D721Med (cell line): ENCODE data around the gene P2RY14.

ENCODE experiments used
- DNase-seq: peaks from one replicate; pipeline ENCODE4 v3.0.0; 2011; ENCODE audit warnings: low spot score; ENCODE audit not compliant: insufficient read length
- FAIRE-seq: peaks from 2 replicates; lab custom pipeline; 2011; peaks lifted over from hg19 to GRCh38; lab: Jason Lieb, UNC
- TF ChIP-seq, protein P1 (sequence below): IDR thresholded peaks from 2 replicates; pipeline ENCODE4 v1.5.1; 2012; ENCODE audit warnings: mild to moderate bottlenecking, control low read depth; ENCODE audit not compliant: insufficient read depth; ENCODE audit errors: missing control alignments

The P2RY14 gene

DNA sequence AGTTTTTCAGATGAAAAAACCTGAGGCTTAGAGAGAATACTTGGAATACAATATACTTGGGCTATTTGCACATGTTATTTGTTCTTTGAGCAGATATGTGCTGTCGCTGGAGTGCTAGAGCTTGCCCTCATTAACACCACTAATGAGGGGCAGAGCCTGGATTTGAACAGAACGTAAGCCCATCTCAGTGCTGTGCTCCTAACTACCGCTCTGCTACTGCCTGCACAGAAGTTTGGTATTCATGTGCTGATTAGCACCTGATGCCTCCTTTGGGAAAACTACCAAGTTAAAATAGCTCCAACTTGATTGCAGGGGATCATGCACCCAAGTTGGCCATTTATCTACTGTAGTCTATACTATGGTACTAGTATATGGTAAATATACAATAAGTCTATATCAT lies 34.6 kb upstream of the P2RY14 start:
- no peak for DNase-seq
- TF ChIP-seq, protein P1, sequence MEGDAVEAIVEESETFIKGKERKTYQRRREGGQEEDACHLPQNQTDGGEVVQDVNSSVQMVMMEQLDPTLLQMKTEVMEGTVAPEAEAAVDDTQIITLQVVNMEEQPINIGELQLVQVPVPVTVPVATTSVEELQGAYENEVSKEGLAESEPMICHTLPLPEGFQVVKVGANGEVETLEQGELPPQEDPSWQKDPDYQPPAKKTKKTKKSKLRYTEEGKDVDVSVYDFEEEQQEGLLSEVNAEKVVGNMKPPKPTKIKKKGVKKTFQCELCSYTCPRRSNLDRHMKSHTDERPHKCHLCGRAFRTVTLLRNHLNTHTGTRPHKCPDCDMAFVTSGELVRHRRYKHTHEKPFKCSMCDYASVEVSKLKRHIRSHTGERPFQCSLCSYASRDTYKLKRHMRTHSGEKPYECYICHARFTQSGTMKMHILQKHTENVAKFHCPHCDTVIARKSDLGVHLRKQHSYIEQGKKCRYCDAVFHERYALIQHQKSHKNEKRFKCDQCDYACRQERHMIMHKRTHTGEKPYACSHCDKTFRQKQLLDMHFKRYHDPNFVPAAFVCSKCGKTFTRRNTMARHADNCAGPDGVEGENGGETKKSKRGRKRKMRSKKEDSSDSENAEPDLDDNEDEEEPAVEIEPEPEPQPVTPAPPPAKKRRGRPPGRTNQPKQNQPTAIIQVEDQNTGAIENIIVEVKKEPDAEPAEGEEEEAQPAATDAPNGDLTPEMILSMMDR = no peak
- FAIRE-seq = no peak

DNA sequence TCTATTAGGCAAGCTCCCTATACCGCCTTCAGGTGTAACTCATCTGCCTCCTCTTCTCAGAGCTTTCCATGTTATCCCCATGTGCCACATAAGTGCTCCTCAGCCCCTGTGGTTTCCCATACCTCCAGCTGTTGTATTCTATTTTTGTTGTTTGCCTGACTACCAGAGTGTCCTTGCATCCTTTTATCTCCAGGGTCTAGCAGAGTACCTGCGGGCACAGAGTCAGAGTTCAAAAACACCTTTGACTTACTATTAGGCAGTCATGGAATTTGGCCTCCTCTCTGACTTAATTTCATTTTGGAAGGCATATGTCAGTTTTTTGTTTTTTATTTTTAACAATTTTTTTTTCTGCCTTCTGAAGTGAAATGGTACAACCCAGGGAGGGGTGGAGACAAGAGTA lies 31.2 kb upstream of the P2RY14 start:
- DNase-seq (no peak), FAIRE-seq (no peak)
- TF ChIP-seq, protein P1 = no peak

DNA sequence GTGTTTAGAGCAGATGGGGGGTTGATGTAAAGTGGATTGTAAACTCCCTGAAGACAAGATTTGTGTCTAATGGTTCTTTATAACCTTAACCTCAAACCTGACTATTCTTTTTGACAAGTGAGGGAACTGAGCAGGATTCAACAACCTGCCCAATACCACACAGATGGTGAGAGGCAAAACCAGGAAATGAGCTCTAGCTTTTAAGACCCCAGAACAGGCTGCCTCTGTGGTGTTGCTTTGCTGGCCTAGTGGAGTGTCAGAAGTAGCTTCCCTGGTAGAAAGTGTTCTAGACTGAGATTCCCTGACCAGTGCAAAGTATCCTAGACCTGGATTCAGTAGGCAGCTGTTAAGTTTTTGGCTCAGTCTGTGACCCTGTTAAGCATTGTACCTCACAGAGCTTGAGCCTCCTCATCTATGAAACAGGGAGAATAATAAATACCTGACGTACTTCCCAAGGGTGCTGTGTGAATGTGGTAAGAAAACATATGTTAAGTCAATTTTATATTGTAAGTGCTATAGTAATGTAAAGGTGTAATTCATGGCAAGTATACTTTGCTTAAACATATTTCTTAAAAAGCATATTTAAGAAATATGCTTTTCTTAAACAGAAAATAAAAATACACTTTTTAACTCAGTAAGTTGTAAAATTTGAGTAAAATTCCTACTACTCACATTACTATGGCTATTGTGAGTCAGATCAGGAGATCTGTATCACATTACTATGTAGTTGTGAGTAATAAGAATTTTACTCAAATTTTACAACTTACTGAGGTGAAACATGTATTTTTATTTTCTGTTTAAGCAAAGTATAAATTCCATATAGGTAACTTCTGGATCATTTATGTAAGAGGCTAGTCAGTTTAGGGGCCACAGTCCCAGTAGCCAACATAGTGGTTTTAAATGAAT lies 29.5 kb upstream of the P2RY14 start:
- DNase-seq (no peak), FAIRE-seq (no peak)
- TF ChIP-seq, protein P1 = no peak

DNA sequence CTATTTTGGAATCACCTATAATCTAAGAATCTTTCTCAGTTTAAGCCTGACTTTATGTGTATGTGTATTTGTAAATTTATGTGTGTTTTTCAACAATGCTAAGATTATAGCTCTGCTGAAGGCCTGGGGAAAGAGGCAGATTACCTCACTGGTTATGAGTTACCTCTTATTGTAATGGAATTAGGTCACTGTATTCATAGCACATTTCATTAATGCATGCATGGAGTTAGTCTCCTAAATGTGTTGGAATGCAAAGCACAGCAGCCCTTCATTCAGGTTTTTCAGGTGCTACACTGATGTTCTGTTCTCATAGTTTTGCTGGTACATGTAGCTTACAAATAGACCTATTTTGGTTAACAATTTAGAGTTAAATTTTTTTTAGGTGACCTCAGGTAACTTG lies 28.8 kb upstream of the P2RY14 start:
- DNase-seq (no peak), FAIRE-seq (no peak)
- TF ChIP-seq, protein P1 = no peak

DNA sequence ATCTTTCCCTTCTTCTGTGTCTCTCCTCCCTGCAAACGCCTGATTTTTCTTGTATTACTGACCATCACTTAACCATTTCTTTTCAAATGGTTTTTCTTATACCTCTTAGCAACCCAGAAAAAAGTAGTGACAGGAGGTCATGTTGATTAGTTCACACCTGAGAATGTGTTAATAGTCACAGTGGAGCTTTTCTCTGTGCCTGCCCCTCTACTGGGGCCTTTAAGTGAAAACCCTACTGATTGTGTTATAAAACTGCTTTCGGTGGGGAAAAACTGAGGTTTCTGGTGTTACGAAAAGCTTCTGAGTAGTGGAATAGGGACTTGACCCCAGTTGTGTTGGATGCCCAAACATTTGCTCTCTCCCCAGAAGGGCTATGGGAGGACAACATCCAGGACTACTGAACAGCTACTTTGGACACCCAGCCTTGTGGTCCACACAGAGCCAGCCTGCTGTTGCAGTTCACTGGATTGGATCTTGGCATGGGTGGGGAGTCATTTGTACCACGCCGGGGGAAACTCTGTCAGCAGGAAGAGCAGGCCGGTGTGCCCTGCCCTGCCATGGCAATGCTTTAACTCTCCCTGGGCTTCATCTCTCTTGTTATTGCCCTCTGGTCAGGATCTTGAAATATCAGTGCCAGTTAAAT lies 27.9 kb upstream of the P2RY14 start:
- DNase-seq = no peak
- no peak for FAIRE-seq
- TF ChIP-seq, protein P1 = no peak

DNA sequence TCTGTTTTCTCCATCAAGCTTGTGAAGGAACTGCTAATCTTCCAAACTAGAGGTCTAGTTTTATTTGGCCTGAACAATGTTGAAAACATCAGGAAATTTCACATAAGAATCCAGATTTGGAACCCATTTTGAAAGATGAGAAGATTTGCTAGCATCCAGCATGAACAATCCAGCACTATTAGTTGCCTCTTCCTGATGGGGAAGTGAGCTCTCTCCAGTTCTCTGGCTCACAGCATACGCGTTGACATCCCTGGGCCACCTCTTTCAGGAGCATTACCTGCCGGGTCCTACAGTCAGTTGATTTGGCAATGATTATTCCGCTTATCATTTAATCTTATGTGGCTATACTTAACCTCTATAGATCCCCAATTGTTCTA lies 27.4 kb upstream of the P2RY14 start:
- FAIRE-seq = no peak
- TF ChIP-seq, protein P1 = no peak
- no peak for DNase-seq
